Activated CD8-positive, alpha-beta memory T cell treated with anti-CD3 and anti-CD28 coated beads, Interleukin-2, amount 50 U/mL, for 48 hours (primary cell): ENCODE results near the gene GCSAM.

Experiments
- DNase-seq: peaks from one replicate; pipeline ENCODE4 v3.0.0-alpha.2; 2020

The GCSAM gene

GRCh38 chr3:112097378-112097777 is 35.7 kb downstream of the GCSAM start:
- DNase-seq = no peak

- no peak for DNase-seq
Measured at GRCh38 chr3:112096176-112096575, 36.9 kb downstream of the GCSAM start.

GRCh38 chr3:112095731-112096130 is 37.3 kb downstream of the GCSAM start:
- DNase-seq = no peak

GRCh38 chr3:112093180-112093522 is 39.9 kb downstream of the GCSAM start:
- no peak for DNase-seq

- DNase-seq = no peak
Measured at GRCh38 chr3:112092496-112093179, 40.4 kb downstream of the GCSAM start.

GRCh38 chr3:112090887-112091586 is 42.0 kb downstream of the GCSAM start:
- DNase-seq = no peak

GRCh38 chr3:112089956-112090886 is 42.8 kb downstream of the GCSAM start:
- no peak for DNase-seq

GRCh38 chr3:112088944-112089343 is 44.1 kb downstream of the GCSAM start:
- no peak for DNase-seq

- no peak for DNase-seq
Measured at GRCh38 chr3:112087746-112088145, 45.3 kb downstream of the GCSAM start.

- no peak for DNase-seq
Measured at GRCh38 chr3:112086875-112087524, 46.0 kb downstream of the GCSAM start.

- peak; percentile 82 for DNase-seq
Measured at GRCh38 chr3:112086076-112086854, 46.8 kb downstream of the GCSAM start, which contains the start of gene C3orf52. C3orf52 (plus strand) TSS chr3:112086389; CDS start chr3:112086408, 19 bp downstream.

- DNase-seq = no peak
Measured at GRCh38 chr3:112085735-112086075, 47.3 kb downstream of the GCSAM start.

- DNase-seq = no peak
Measured at GRCh38 chr3:112084980-112085705, 47.9 kb downstream of the GCSAM start.

GRCh38 chr3:112083239-112083638 is 49.8 kb downstream of the GCSAM start:
- no peak for DNase-seq

GRCh38 chr3:112078125-112079083 is 54.6 kb downstream of the GCSAM start:
- DNase-seq = no peak

GRCh38 chr3:112074616-112075497 is 58.2 kb downstream of the GCSAM start:
- no peak for DNase-seq

GRCh38 chr3:112074006-112074405 is 59.0 kb downstream of the GCSAM start:
- DNase-seq = no peak

- DNase-seq = peak; percentile 68
Measured at GRCh38 chr3:112072387-112073060, 60.5 kb downstream of the GCSAM start.
